Iris pigment epithelial cell (primary cell): ENCODE data around the gene KRT71.

Experiments
- DNase-seq: peaks from one replicate; pipeline ENCODE4 v3.0.0-alpha.2; 2011; ENCODE audit warnings: low read depth

Gene KRT71

DNA sequence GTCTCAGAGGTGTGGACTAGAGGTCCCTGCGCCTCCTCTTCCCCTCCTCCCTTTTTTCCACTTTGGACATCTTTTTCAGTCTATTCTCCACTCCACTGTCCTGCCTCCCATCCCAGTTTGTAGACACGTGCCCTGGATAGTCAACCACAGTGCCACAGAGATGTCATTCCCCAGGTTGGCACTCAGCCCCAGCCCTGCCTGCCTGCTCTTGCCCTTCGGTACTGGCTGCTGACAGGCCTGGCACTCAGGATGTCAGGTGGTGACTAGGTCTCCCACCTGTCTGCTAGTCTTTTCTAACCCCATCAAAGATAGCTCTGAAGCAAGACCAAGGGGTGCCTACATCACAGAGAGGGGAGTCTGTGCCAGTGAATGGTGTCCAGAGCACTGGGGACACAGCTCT lies 15.8 kb downstream of the KRT71 start:
- no peak for DNase-seq

DNA sequence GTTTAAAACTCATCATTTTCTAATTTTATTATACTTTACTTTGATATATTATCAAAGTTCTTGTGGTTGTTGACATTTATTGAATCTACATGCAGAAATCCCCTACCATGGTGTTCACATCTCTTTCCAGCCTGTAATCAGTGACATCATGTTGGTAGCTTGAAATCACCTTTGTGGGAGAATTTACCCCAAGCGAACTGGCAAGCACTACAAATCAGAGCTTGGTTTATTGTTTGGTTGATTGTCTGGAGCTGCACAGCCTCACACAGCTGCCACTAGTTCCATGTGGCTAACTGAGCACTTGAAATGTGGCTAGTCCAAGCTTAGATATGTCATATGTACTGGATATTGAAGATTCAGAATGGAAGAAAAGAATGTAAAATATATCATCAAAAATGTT lies 17.4 kb downstream of the KRT71 start:
- DNase-seq = no peak

DNA sequence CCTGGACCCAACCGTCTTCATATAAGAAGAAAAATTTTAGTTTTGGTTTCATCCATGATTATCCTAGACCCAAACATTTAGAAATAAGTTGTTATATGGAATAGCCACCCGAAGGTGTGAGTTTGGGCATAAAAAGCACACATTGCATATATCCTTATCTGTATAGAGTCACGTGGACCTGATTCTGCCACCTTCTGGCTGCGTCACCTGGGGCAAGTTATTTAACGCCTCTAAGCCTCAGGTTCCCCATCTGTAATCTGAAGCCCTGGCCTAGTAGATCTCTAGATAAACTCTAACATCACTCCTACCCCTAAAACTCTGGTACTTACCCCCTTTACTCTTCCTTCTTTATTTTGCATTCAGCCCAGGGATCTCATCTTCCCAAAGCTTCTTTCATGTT lies 18.5 kb downstream of the KRT71 start:
- no peak for DNase-seq

- no peak for DNase-seq
These were observed 19.1 kb downstream of the KRT71 start for GRCh38 chr12:52533686-52534470.

DNA sequence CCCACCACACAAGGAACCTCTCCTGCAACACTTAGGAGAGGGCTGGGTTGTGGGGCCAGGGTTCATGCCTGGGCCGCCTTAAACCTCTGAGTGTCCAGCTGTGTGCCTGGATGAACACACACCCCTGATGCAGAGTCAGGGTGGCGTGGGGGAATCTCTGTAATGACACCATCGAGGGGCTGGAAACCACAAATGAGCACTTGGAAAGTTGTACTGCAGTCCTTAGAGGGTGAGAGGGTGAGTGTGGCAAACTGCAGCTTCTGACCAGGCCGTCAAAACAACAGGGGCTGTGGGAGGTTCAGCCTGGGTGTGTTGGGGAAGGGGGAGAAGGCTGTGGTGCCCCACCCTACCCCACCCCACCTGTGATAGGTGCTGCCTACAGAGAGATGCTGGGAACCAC lies 20.3 kb downstream of the KRT71 start:
- DNase-seq = no peak

DNA sequence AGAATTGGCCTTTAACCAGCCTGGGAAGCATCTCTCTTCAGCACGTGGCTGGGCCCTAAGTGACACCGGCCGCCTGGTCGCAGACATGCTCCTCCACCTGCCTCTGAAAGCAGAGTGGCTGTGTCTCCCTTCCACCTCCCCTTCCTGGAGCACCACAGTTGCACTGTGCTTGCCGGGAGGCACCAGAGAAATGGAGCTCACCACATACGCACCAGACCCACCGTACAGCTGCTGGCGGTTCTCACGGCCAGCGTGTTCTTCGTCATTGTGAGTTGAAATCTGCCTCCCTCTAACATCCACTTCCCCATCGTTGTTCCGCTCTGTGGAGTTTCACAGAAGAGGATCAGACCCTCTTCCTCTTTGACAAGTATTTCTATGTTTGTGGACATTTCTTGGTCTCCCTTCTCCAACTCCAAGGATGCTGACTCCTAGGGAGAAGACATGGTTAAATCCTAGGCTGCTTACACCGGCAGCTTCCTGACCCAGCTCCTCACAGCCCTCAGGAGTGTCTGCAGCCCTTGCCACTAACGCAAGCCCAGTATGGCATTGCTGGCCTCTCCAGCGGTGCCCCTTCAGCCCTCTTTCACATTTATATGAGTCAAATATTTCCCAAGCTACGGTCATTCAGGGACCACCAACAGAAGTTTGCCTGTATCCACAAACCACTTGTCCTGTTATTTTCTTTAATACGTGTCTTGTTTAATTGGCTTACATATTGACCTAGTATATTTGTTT lies 21.2 kb downstream of the KRT71 start:
- DNase-seq = no peak

DNA sequence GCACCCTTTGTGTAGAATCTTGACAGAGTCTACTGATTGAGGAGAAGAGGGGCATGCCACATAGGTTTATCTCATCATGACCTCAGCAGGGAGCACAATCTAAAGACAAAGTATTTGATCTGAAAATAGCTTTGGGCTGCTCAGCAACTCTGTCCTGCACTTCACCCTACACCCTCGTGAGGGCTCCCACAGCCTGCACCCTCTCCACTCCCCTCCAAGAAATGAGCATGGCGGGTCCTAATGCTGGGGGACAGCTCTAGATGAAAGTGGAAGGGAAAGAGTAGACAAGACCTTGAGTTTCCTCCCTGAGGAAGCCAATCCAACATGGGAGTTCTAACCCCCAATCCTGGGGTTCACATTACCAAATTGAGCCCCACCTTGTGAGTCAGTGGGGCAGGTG lies 22.0 kb downstream of the KRT71 start:
- no peak for DNase-seq

- no peak for DNase-seq
These were observed 22.6 kb downstream of the KRT71 start for GRCh38 chr12:52530366-52530765.

DNA sequence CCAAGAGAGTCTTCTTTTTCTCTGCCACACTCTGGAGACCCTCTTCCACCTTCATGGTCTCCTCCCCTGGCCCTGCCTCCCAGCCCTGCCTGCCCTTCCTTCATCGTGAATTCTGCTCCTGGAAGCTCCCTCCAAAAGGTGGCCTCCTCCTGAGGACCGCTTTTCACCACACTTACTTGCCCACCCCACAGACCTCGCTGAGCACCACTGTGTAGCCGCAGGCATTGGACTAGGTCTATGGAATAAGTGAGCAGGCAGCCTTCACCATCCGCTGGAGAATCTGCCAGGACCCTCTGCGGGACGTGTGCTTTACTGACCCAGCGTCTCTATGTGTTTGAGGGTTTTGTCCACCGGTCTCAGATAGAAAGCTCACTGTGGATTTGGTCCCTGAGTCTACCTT lies 23.1 kb downstream of the KRT71 start:
- no peak for DNase-seq

- DNase-seq = no peak
These were observed 23.5 kb downstream of the KRT71 start for GRCh38 chr12:52529417-52529816.

DNA sequence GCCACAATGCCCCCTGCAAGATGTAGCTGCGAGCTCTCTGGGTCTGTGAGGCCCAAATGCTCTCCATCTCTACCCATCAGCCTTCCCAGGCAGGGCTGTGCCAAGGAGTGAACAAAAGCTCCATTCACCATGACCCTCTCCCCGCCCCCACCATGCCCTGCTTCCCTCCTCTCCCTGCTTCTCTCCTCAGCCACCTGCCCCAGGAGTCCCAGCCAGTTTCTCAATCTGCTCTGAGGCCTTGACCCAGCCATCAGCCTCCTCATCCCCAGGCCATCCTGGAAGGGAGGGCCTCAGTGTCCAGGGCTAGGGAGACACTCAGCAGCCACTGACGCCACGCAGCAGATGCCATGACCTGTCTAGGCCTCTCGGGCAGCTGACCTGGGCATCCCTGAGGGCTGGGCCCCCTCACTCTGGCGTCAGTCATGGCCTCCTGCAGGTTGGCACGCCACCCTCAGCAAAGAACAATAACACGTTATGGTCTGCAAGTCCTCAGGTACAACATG lies 24.3 kb downstream of the KRT71 start:
- DNase-seq = no peak

GRCh38 chr12:52527121-52527800 lies 25.7 kb downstream of the KRT71 start:
- DNase-seq = no peak

DNA sequence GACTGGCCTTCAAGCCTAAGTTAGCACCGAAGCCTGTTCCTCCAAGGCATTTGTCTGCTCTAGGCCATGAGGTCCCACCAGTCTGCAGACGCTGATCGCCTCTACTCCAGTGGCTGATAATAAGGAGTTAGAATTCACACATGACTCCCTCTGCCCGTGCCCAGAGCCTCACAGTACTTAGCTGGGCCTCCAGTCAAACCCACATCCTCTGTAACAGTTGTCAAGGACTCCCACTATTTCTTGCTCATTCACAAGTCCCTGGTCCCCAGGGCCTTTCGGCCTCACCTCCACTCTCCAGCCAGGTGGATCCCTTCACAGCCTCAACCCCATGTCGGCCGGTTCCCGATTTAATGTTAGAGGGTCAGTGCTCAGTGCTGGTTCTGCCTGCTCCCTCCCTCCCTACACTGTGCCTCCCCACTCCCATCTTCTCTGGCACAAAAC lies 26.4 kb downstream of the KRT71 start:
- no peak for DNase-seq

DNA sequence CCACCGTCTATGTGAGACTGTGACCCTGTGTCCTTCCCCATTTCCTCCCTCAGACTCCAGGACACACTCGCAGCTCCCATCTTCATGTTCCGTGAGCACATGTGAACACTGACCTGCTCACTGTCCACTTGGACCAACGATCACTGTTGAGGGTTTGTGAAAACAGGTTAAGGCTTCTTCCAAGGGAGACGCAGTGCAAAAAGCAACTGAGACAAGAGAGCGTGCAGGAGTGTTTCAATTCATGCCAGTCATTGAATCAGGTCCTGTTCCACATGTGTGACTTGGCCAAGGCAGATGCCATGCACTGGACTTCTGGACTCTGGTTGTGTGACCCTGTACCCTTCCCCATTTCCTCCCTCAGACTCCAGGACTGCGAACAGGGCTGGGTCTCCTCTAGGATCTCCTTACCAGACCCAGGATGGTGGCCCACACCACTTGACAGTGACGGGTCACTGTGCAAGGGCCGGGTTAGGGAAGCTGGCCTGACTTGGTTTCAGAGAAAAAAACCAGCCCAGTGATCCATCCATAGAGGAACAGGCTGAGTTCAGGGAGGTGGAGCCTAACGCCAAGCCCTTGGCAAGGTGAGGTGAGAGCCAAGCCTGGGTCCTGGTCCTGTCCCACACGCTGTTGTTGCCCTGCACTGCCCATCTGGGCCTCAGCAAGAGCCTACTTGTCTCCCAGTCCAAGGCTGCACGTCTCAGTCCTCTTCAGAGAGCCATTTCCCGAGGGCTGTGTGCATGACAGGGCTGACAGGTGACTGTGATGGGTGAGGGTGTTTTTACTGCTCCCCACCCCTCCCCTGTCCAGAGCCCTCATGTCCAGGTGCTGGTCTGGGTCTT lies 27.1 kb downstream of the KRT71 start:
- DNase-seq = no peak

GRCh38 chr12:52524898-52525591 lies 27.9 kb downstream of the KRT71 start:
- DNase-seq = no peak

GRCh38 chr12:52524241-52524897 lies 28.6 kb downstream of the KRT71 start:
- DNase-seq = no peak

GRCh38 chr12:52523824-52524223 lies 29.1 kb downstream of the KRT71 start:
- no peak for DNase-seq

DNA sequence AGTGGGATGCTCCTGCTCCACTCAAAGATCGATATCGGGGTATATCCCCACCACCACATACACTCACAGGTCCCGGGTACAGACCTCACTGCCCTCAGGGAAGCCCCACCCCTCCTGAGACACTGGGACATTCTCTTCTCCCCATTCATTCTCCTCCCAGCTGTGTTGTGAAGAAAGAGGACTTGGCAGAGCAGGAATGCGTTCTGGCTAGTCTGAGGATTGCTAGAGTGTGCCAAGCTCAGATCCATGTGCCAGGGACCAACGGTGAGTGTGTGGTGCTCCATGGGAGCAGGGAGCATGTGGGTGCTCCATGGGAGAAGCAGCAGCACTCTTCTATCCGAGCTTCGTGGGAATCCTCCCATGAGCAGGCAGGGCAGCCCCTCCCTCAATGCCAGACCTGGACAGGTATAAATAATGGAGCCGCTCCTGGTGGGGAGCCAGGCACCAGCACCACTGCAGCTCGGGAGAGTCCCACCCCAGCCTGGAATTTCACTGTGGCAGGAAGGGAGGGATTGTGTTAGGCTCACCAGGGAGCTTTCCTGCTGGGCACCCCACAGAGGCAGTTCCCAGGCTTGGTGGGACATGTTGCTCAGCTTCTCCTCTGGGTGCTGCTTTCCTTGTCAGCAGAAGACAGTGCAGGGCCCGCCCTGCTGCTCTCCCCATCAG lies 30.5 kb downstream of the KRT71 start:
- no peak for DNase-seq

GRCh38 chr12:52521568-52522266 lies 31.2 kb downstream of the KRT71 start:
- no peak for DNase-seq

- no peak for DNase-seq
These were observed 31.8 kb downstream of the KRT71 start for GRCh38 chr12:52521175-52521567.
